ENCODE results near the gene FBRSL1. TPM values are rescaled to one million over a fixed set of nuclear protein-coding genes. Genes with fewer than 3 reads are reported as not detected.

Gene FBRSL1
- polyA plus RNA-seq, 1 of the 3 experiments (the other 2 are of a cell fraction) = 5.5 TPM

- CTCF ChIA-PET = interaction anchor here (0.7 kb wide), 1 partner anchor 69 kb away, joined by 3 read pairs; no protein-coding TSS in a partner anchor
- no peak for DNase-seq
- H3K4me1 ChIP-seq (ENCODE audit: control insufficient read depth in 1 of 2, insufficient read depth in 2 of 2, low read depth in 1 of 2, low read length in 1 of 2) = peaks cover 0 to 5% of the 10 kb centered on the region in 2 experiments; a peak in 1 of 4 replicates
- no peaks in the 10 kb centered on the region for H3K9me3 ChIP-seq
- no peak overlapping the region for H3K4me2 ChIP-seq
- WGBS (ENCODE audit: low lambda C conversion rate) = 67% methylated on average over 6 of the region's 28 CpGs
- H2AFZ ChIP-seq (ENCODE audit: low read depth) = no peak overlapping the region
- POLR2A ChIA-PET = no interaction called here
- no peaks in the 10 kb centered on the region for H3K9me2 ChIP-seq
- H3K4me3 ChIP-seq (ENCODE audit: low read depth in 2 of 2, low read length in 1 of 2) = no peak overlapping the region
- TF ChIP-seq YY1 (IDR thresholded peaks at IDR 0.05; ENCODE audit: low read depth) = no peak
- no peak for TF ChIP-seq GATA2 (CRISPR knock-in tag; IDR thresholded peaks at IDR 0.05)
- TF ChIP-seq PBX3 (IDR thresholded peaks at IDR 0.05) = no peak
- TF ChIP-seq TAF1 (IDR thresholded peaks at IDR 0.05; ENCODE audit: borderline replicate concordance, low read depth, low read length) = no peak
- no peak for TF ChIP-seq POLR2AphosphoS5 (IDR thresholded peaks at IDR 0.05; ENCODE audit: low read depth, low read length)
- no peak for TF ChIP-seq FOXM1 (IDR thresholded peaks at IDR 0.05; ENCODE audit: low read depth)
- TF ChIP-seq EZH2phosphoT487 (IDR thresholded peaks at IDR 0.05; ENCODE audit: borderline replicate concordance, low read depth) = no peak
- no peak for TF ChIP-seq ZBTB33 (IDR thresholded peaks at IDR 0.05; ENCODE audit: borderline replicate concordance, low read depth)
- no peak for TF ChIP-seq GABPA (IDR thresholded peaks at IDR 0.05; ENCODE audit: low read depth)
- no peak for TF ChIP-seq RFX5 (IDR thresholded peaks at IDR 0.05; ENCODE audit: low read length)
- no peak for TF ChIP-seq JUND (IDR thresholded peaks at IDR 0.05)
- TF ChIP-seq ELF1 (IDR thresholded peaks at IDR 0.05) = no peak
- TF ChIP-seq USF1 (IDR thresholded peaks at IDR 0.05; ENCODE audit: borderline replicate concordance, low read depth) = no peak
- no peak for TF ChIP-seq CTCF (IDR thresholded peaks at IDR 0.05)
- no peaks in the 10 kb centered on the region for H3K79me2 ChIP-seq (ENCODE audit: insufficient read depth)
- H3K9ac ChIP-seq = no peak overlapping the region
- peaks cover 7% of the 10 kb centered on the region; the same call in 1 of the 2 replicates for H3K27me3 ChIP-seq (ENCODE audit: insufficient read depth)
- no peaks in the 10 kb centered on the region for H3K36me3 ChIP-seq (replicated peaks in 1 of 2; ENCODE audit: control insufficient read depth in 1 of 2, insufficient read depth in 2 of 2, low read length in 1 of 2)
- H4K20me1 ChIP-seq (ENCODE audit: insufficient read depth) = no peaks in the 10 kb centered on the region
- no peaks in the 10 kb centered on the region for H3F3A ChIP-seq (replicated peaks; ENCODE audit: insufficient read depth)
- H3K27ac ChIP-seq (ENCODE audit: low read depth in 2 of 2, low read length in 1 of 2) = no peak overlapping the region
These were observed 5.6 kb upstream of the FBRSL1 start for GRCh38 chr12:132484183-132484890.

Measured in SK-N-SH (cell line).